HPDE6-E6E7 (cell line): ENCODE results near the gene PTGES3L.
"Not testable (repeated sequence)": the region's sequence is repeated elsewhere in the genome, so short reads cannot be mapped to it uniquely, and the experiment has no call there.

Experiments
- DNase-seq: peaks from one replicate; pipeline ENCODE4 v3.0.0; 2011; ENCODE audit warnings: missing footprints; ENCODE audit errors: extremely low spot score

PTGES3L gene

GRCh38 chr17:42980274-42980765, 440 bp upstream of the PTGES3L start, which contains the start of gene RUNDC1:
Gene RUNDC1, plus strand, starts transcription at chr17:42980565. Its CDS starts 12 bp downstream, at chr17:42980577.
- DNase-seq = peak; percentile 89

- not testable (repeated sequence) for DNase-seq
Measured at GRCh38 chr17:42975701-42976100, 4.2 kb downstream of the PTGES3L start.

GRCh38 chr17:42975265-42975664, 4.6 kb downstream of the PTGES3L start:
- no peak for DNase-seq

GRCh38 chr17:42973323-42973722, 6.6 kb downstream of the PTGES3L start:
- not testable (repeated sequence) for DNase-seq

GRCh38 chr17:42971589-42971988, 8.3 kb downstream of the PTGES3L start:
- DNase-seq = no peak

GRCh38 chr17:42969001-42969581, 10.8 kb downstream of the PTGES3L start:
- DNase-seq = no peak

GRCh38 chr17:42967925-42968324, 12.0 kb downstream of the PTGES3L start:
- no peak for DNase-seq

- DNase-seq = peak; percentile 89
Measured at GRCh38 chr17:42964161-42964932, 15.5 kb downstream of the PTGES3L start, which contains the start of gene AARSD1. Gene AARSD1, minus strand, starts transcription at chr17:42964454. Its CDS starts 14 bp downstream, at chr17:42964440.

GRCh38 chr17:42953669-42954068, 26.2 kb downstream of the PTGES3L start:
- DNase-seq = no peak

GRCh38 chr17:42950044-42950783, 29.7 kb downstream of the PTGES3L start:
- no peak for DNase-seq

GRCh38 chr17:42946812-42947211, 33.1 kb downstream of the PTGES3L start:
- no peak for DNase-seq

- no peak for DNase-seq
Measured at GRCh38 chr17:42944211-42944610, 35.7 kb downstream of the PTGES3L start.

- peak; percentile 63 for DNase-seq
Measured at GRCh38 chr17:42937712-42938596, 41.9 kb downstream of the PTGES3L start.

GRCh38 chr17:42929497-42929844, 50.4 kb downstream of the PTGES3L start:
- DNase-seq = no peak

GRCh38 chr17:42928714-42929496, 51.0 kb downstream of the PTGES3L start:
- DNase-seq = peak; percentile 62

- no peak for DNase-seq
Measured at GRCh38 chr17:42924891-42925290, 55.0 kb downstream of the PTGES3L start.

GRCh38 chr17:42923472-42923871, 56.4 kb downstream of the PTGES3L start:
- DNase-seq = not testable (repeated sequence)

GRCh38 chr17:42922294-42922693, 57.6 kb downstream of the PTGES3L start:
- DNase-seq = no peak

GRCh38 chr17:42920922-42921321, 59.0 kb downstream of the PTGES3L start:
- no peak for DNase-seq

- DNase-seq = no peak
Measured at GRCh38 chr17:42920106-42920900, 59.6 kb downstream of the PTGES3L start.
